ENCODE data around the gene SPATA9. TPM values are rescaled to one million over a fixed set of nuclear protein-coding genes. Genes with fewer than 3 reads are reported as not detected.

The SPATA9 gene
- total and polyA plus RNA-seq, 9 of the 15 experiments (the other 6 are each of a cell fraction or from before 2014, with no cell fraction given), result 0.16 to 5.5 (median 0.39) TPM; not detected in 3

DNA sequence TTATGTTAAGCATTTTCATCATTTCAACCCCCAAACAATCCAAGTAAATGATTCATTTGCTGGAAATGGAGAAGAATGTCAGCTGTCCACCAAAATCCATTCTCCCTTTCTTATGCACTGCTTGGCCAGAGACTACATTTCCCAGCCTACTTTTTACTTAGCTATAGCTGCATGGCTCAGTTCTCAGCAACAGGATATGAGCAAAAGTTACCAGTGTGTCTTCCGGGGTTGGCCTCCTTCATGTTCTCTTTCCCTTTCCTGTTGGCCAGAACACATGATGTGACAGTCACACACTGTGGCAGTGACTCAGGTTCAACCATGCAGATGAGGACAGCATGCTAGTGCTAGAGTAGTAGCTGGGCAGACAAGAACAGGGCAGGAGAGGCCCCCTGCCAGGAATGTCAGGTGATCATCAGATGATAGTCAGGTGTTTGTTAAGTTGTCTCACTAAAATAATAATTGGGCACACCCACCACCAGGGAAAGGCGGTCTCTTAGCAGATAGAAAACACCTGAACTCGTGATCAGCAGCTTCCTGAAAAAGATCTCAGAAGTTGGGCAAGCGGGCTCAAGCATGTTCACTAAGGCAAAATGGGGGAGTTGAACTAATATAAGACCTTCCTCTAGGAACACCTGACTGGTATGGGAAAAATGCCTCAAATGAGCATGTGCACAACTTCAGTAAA lies 50.7 kb downstream of the SPATA9 start (continued):
- TF ChIP-seq, protein P1, sequence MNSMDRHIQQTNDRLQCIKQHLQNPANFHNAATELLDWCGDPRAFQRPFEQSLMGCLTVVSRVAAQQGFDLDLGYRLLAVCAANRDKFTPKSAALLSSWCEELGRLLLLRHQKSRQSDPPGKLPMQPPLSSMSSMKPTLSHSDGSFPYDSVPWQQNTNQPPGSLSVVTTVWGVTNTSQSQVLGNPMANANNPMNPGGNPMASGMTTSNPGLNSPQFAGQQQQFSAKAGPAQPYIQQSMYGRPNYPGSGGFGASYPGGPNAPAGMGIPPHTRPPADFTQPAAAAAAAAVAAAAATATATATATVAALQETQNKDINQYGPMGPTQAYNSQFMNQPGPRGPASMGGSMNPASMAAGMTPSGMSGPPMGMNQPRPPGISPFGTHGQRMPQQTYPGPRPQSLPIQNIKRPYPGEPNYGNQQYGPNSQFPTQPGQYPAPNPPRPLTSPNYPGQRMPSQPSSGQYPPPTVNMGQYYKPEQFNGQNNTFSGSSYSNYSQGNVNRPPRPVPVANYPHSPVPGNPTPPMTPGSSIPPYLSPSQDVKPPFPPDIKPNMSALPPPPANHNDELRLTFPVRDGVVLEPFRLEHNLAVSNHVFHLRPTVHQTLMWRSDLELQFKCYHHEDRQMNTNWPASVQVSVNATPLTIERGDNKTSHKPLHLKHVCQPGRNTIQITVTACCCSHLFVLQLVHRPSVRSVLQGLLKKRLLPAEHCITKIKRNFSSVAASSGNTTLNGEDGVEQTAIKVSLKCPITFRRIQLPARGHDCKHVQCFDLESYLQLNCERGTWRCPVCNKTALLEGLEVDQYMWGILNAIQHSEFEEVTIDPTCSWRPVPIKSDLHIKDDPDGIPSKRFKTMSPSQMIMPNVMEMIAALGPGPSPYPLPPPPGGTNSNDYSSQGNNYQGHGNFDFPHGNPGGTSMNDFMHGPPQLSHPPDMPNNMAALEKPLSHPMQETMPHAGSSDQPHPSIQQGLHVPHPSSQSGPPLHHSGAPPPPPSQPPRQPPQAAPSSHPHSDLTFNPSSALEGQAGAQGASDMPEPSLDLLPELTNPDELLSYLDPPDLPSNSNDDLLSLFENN (IDR thresholded peaks at IDR 0.05; ENCODE audit: low read depth in 2 of 2, low read length in 2 of 2), result no peak
- TF ChIP-seq ETV1 (tag; conservative IDR thresholded peaks at IDR 0.05; ENCODE audit: low read depth) (0 out of 2 replicates have a peak, but pooled peaks have one; percentile 28), NFIC (IDR thresholded peaks at IDR 0.05) (no peak), TAF15 (IDR thresholded peaks at IDR 0.05; ENCODE audit: low read depth, low read length) (no peak), RNF2 (IDR thresholded peaks at IDR 0.05) (no peak), SRSF3 (IDR thresholded peaks at IDR 0.05; ENCODE audit: insufficient read depth, low read length) (no peak), SP1 (CRISPR knock-in tag; IDR thresholded peaks at IDR 0.05) (no peak), ELF1 (tag; IDR thresholded peaks at IDR 0.05) (peak; percentile 74), TCF7L2 (IDR thresholded peaks at IDR 0.05; ENCODE audit: low read depth, low read length) (no peak), CBX2 (IDR thresholded peaks at IDR 0.05; ENCODE audit: insufficient read depth, low read length, poor library complexity, severe bottlenecking) (no peak), NUFIP1 (IDR thresholded peaks at IDR 0.05; ENCODE audit: partially characterized antibody) (no peak)
- TF ChIP-seq, protein P2, sequence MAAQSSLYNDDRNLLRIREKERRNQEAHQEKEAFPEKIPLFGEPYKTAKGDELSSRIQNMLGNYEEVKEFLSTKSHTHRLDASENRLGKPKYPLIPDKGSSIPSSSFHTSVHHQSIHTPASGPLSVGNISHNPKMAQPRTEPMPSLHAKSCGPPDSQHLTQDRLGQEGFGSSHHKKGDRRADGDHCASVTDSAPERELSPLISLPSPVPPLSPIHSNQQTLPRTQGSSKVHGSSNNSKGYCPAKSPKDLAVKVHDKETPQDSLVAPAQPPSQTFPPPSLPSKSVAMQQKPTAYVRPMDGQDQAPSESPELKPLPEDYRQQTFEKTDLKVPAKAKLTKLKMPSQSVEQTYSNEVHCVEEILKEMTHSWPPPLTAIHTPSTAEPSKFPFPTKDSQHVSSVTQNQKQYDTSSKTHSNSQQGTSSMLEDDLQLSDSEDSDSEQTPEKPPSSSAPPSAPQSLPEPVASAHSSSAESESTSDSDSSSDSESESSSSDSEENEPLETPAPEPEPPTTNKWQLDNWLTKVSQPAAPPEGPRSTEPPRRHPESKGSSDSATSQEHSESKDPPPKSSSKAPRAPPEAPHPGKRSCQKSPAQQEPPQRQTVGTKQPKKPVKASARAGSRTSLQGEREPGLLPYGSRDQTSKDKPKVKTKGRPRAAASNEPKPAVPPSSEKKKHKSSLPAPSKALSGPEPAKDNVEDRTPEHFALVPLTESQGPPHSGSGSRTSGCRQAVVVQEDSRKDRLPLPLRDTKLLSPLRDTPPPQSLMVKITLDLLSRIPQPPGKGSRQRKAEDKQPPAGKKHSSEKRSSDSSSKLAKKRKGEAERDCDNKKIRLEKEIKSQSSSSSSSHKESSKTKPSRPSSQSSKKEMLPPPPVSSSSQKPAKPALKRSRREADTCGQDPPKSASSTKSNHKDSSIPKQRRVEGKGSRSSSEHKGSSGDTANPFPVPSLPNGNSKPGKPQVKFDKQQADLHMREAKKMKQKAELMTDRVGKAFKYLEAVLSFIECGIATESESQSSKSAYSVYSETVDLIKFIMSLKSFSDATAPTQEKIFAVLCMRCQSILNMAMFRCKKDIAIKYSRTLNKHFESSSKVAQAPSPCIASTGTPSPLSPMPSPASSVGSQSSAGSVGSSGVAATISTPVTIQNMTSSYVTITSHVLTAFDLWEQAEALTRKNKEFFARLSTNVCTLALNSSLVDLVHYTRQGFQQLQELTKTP (IDR thresholded peaks at IDR 0.05; ENCODE audit: low read depth in 1 of 2, partially characterized antibody in 2 of 2), result no peak
- TF ChIP-seq, protein P3, sequence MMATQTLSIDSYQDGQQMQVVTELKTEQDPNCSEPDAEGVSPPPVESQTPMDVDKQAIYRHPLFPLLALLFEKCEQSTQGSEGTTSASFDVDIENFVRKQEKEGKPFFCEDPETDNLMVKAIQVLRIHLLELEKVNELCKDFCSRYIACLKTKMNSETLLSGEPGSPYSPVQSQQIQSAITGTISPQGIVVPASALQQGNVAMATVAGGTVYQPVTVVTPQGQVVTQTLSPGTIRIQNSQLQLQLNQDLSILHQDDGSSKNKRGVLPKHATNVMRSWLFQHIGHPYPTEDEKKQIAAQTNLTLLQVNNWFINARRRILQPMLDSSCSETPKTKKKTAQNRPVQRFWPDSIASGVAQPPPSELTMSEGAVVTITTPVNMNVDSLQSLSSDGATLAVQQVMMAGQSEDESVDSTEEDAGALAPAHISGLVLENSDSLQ (IDR thresholded peaks at IDR 0.05), result peak; percentile 68
